ENCODE measurements around the gene TET3. TPM values are rescaled to one million over a fixed set of nuclear protein-coding genes. Genes with fewer than 3 reads are reported as not detected.

The TET3 gene
- total and polyA plus RNA-seq, 7 donors: 1.8 to 9.6 (median 3.3) TPM

DNA sequence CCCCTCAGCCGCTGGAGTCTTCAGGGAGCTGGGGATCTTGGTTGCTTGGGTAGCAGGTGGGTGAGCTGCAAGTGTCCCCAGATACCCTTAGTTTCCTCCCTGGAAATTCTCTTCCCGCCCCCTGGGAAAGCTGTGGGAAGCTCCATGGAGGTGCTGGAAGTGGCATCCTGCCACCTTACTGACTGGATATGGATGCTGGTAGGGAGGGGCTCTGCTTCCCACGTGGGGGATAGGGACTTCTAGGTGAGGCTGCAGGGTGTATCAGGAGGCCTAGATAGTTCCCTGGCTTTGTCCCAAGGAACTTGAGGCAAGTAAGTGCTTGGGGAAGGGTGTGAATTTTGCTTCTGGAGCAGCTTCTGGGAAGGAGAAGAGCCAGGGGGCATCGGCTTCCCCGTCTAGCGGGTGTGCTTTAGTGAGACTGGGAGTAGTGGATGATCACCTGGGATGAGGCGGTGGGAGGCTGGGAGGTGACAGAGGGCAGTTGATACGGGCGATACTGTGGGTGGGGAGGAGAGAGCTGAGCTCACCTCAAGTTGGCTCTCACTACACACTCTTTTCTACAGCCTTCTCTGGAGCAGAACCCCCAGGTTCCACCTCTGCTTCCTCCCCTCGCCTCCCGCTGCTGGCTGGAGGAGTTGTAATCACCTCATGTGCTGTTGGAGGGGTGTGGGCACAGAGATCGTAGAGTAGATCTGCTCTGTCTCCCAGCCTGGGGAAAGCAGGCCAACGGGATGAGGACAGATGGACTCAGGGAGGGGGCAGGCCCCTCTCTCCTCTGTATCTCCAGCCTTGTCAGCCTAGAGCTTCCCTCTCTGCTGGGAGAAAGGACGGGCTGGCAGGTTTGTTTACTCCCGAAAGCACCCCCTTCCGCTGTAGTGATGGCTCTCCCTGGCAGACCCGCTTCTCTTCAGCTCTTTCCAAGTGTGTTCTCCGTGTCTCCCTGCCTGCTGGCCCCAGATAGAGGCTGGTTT, 19.8 kb downstream of the TET3 start:
- Histone ChIP-seq H3K9me3 (no peaks in the 10 kb centered on the region), H3K4me1 (peaks cover 0 to 63% (median 52%) of the 10 kb centered on the region in 4 donors), H3K36me3 (no peaks in the 10 kb centered on the region), H3K4me3 (no peak overlapping the region), H3K27ac (no peak overlapping the region), H3K27me3 (no peaks in the 10 kb centered on the region)
- WGBS, 2 donors: 86 to 89% methylated on average over 18 of the region's 18 CpGs
- DNase-seq: no peak
- intact Hi-C loops (cut with DNase I): loop anchor here (5.0 kb wide), 2 partner anchors 73 to 77 kb away; partner anchors contain the start of gene DGUOK
- TF ChIP-seq POLR2A (IDR thresholded peaks at IDR 0.05) (no peak), POLR2AphosphoS5 (IDR thresholded peaks at IDR 0.05) (no peak), EP300 (IDR thresholded peaks at IDR 0.05) (no peak)
- TF ChIP-seq, protein P1, sequence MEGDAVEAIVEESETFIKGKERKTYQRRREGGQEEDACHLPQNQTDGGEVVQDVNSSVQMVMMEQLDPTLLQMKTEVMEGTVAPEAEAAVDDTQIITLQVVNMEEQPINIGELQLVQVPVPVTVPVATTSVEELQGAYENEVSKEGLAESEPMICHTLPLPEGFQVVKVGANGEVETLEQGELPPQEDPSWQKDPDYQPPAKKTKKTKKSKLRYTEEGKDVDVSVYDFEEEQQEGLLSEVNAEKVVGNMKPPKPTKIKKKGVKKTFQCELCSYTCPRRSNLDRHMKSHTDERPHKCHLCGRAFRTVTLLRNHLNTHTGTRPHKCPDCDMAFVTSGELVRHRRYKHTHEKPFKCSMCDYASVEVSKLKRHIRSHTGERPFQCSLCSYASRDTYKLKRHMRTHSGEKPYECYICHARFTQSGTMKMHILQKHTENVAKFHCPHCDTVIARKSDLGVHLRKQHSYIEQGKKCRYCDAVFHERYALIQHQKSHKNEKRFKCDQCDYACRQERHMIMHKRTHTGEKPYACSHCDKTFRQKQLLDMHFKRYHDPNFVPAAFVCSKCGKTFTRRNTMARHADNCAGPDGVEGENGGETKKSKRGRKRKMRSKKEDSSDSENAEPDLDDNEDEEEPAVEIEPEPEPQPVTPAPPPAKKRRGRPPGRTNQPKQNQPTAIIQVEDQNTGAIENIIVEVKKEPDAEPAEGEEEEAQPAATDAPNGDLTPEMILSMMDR (IDR thresholded peaks at IDR 0.05): no peak

DNA sequence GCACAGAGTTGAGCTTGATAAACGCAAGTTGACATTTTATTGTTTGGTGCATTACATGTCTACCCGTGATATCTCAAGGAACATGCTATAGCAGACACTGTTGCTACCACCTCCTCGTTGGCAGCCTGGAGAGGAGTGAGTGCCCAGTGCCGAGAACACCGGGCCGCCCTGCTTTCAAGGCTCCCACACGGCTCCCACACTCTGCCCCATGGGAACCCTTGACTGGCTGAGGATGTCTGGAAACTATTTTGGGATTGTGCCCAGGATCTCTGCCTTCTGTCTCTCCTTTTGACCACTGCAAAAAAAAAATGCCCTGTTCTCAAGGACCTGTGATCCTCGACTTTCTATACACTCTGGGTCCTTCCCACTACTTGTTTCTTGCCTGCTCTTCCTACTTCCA, 21.1 kb downstream of the TET3 start:
- Histone ChIP-seq H3K27ac (peak overlapping the region in 1 of 4 donors; percentile 15), H3K9me3 (no peaks in the 10 kb centered on the region), H3K27me3 (no peaks in the 10 kb centered on the region), H3K36me3 (no peaks in the 10 kb centered on the region), H3K4me3 (no peak overlapping the region), H3K4me1 (peaks cover 0 to 58% (median 48%) of the 10 kb centered on the region in 4 donors)
- intact Hi-C loops (cut with DNase I): loop anchor here (5.0 kb wide), 1 partner anchor 72 kb away; no protein-coding TSS in a partner anchor
- no peak for DNase-seq
- WGBS, 2 donors: 85 to 90% methylated on average over 8 of the region's 8 CpGs
- TF ChIP-seq POLR2AphosphoS5 (IDR thresholded peaks at IDR 0.05): peak in 1 of 4 donors; percentile 7
- TF ChIP-seq, protein P1 (IDR thresholded peaks at IDR 0.05): no peak

DNA sequence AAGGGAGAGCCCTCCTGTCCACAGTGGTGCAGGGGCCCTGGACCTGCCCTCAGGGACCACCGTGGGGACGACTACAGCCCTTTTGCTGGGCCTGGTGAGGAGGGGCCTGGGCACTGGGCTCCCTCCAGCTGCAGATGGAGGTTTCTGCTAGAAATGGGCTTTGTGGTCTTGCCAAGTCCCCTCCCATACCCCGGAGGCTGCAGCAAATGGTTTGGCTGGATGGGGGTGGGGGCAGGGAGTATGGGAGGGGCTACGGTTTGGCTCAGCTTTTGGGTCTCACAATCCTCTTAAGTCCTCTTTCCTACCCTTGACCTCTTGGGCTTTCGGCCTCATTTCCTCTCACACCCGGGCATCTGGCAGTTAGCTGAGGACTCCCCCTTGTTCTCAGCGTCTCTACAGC, 21.7 kb downstream of the TET3 start:
- Histone ChIP-seq H3K4me3 (no peak overlapping the region), H3K4me1 (peaks cover 0 to 56% (median 46%) of the 10 kb centered on the region in 4 donors), H3K27ac (no peak overlapping the region), H3K27me3 (no peaks in the 10 kb centered on the region), H3K9me3 (no peaks in the 10 kb centered on the region), H3K36me3 (no peaks in the 10 kb centered on the region)
- WGBS, 2 donors: 75 to 82% methylated on average over 7 of the region's 7 CpGs
- peak; percentile 40 for DNase-seq
- no peak for TF ChIP-seq POLR2AphosphoS5 (IDR thresholded peaks at IDR 0.05)
- TF ChIP-seq, protein P1 (IDR thresholded peaks at IDR 0.05): no peak
- TF ChIP-seq EP300 (IDR thresholded peaks at IDR 0.05): no peak
- no peak for TF ChIP-seq POLR2A (IDR thresholded peaks at IDR 0.05)
- intact Hi-C loops (cut with DNase I): loop anchor here (5.0 kb wide), 1 partner anchor 71 kb away; no protein-coding TSS in a partner anchor

DNA sequence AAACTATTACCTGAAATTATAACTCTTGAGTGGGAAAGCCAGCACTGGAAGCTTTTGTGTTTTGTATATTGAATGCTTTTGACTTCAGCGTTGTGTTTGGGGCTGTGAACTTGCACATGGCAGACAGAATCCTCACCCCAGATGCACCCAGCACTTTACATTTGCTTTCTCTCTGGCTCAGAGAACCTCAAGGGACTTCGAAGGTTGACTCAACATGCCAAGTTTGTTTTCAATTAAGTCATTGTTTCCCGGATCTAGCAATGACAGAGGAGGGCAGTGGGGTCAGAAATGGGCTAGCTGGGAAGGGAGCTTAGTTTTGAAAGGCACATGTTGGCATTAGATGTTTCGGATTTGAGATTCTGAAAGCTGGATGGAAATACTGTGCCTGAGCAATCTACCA, 22.4 kb downstream of the TET3 start:
- intact Hi-C loops (cut with DNase I): loop anchor here (5.0 kb wide), 1 partner anchor 70 kb away; no protein-coding TSS in a partner anchor
- Histone ChIP-seq H3K36me3 (no peaks in the 10 kb centered on the region), H3K27me3 (no peaks in the 10 kb centered on the region), H3K4me3 (no peak overlapping the region), H3K27ac (no peak overlapping the region), H3K9me3 (no peaks in the 10 kb centered on the region), H3K4me1 (peaks cover 0 to 52% (median 42%) of the 10 kb centered on the region in 4 donors)
- WGBS, 2 donors: 61 to 77% methylated on average over 4 of the region's 4 CpGs
- TF ChIP-seq EP300 (IDR thresholded peaks at IDR 0.05): no peak
- TF ChIP-seq, protein P1 (IDR thresholded peaks at IDR 0.05): no peak
- DNase-seq: no peak

Data from sigmoid colon (tissue), 7 donors.